H9 (cell line): ENCODE data around the gene UVRAG. TPM values are rescaled to one million over a fixed set of nuclear protein-coding genes. Genes with fewer than 3 reads are reported as not detected.

Experiments
- DNase-seq: peaks from one replicate; pipeline ENCODE4 v3.0.0-alpha.2; 2017
- H2AFZ ChIP-seq: one replicate; pipeline ENCODE4 v1.6.1; 2013; ENCODE audit warnings: mild to moderate bottlenecking, low read length, control low read depth, moderate library complexity
- H2AK5ac ChIP-seq: 2 replicates; pipeline ENCODE4 v1.6.1; 2013; ENCODE audit warnings: low read length, control low read depth, mixed read lengths; ENCODE audit not compliant: insufficient read length
- H2BK120ac ChIP-seq: one replicate; pipeline ENCODE4 v1.6.1; 2013; ENCODE audit warnings: low read depth, mild to moderate bottlenecking, low read length, control low read depth, inconsistent platforms; ENCODE audit not compliant: poor library complexity, severe bottlenecking
- H2BK12ac ChIP-seq: 2 replicates; pipeline ENCODE4 v1.6.1; 2013; ENCODE audit warnings: low read length, control low read depth, mixed read lengths, low read depth; ENCODE audit not compliant: insufficient read length
- H2BK15ac ChIP-seq: 2 replicates; pipeline ENCODE4 v1.6.1; 2013; ENCODE audit warnings: low read depth, low read length, control low read depth
- H2BK20ac ChIP-seq: one replicate; pipeline ENCODE4 v1.6.1; 2013; ENCODE audit warnings: low read depth, mild to moderate bottlenecking, low read length, control low read depth, inconsistent platforms; ENCODE audit not compliant: poor library complexity, severe bottlenecking
- H2BK5ac ChIP-seq: 2 replicates; pipeline ENCODE4 v1.6.1; 2013; ENCODE audit warnings: low read length, control low read depth, mixed read lengths; ENCODE audit not compliant: insufficient read length
- H3K14ac ChIP-seq: 2 replicates; pipeline ENCODE4 v1.6.1; 2013; ENCODE audit warnings: low read length, control low read depth; ENCODE audit not compliant: insufficient read depth
- H3K18ac ChIP-seq: 2 replicates; pipeline ENCODE4 v1.6.1; 2013; ENCODE audit warnings: low read depth, mild to moderate bottlenecking, mixed read lengths, low read length, control low read depth; ENCODE audit not compliant: insufficient read length
- H3K23ac ChIP-seq: 2 replicates; pipeline ENCODE4 v1.6.1; 2013; ENCODE audit warnings: low read length, control low read depth, mixed read lengths, low read depth; ENCODE audit not compliant: insufficient read length
- H3K23me2 ChIP-seq: 2 replicates; pipeline ENCODE4 v1.6.1; 2013; ENCODE audit warnings: low read depth, mild to moderate bottlenecking, mixed read lengths, low read length, control low read depth; ENCODE audit not compliant: insufficient read length, poor library complexity, severe bottlenecking
- H3K27ac ChIP-seq: 2 replicates; pipeline ENCODE4 v1.5.1; 2013; ENCODE audit warnings: low read length, control low read depth, mixed read lengths, low read depth; ENCODE audit not compliant: insufficient read length
- H3K27me3 ChIP-seq: 2 replicates; pipeline ENCODE4 v1.6.1; 2013; ENCODE audit warnings: low read length, control low read depth, inconsistent platforms; ENCODE audit not compliant: insufficient read depth
- H3K4ac ChIP-seq: 2 replicates; pipeline ENCODE4 v1.6.1; 2013; ENCODE audit warnings: low read depth, mild to moderate bottlenecking, control low read depth, inconsistent platforms, low read length, moderate library complexity
- H3K4me1 ChIP-seq: 2 replicates; pipeline ENCODE4 v1.6.1; 2013; ENCODE audit warnings: low read length, control low read depth, inconsistent platforms; ENCODE audit not compliant: insufficient read depth
- H3K4me2 ChIP-seq: 2 replicates; pipeline ENCODE4 v1.6.1; 2013; ENCODE audit warnings: low read length, control low read depth, mixed read lengths; ENCODE audit not compliant: insufficient read length, insufficient read depth
- H3K56ac ChIP-seq: 2 replicates; pipeline ENCODE4 v1.6.1; 2013; ENCODE audit warnings: low read depth, mild to moderate bottlenecking, mixed read lengths, low read length, control low read depth; ENCODE audit not compliant: insufficient read length
- H3K79me1 ChIP-seq: 2 replicates; pipeline ENCODE4 v1.6.1; 2013; ENCODE audit warnings: low read depth, mild to moderate bottlenecking, moderate library complexity, low read length, control low read depth, inconsistent platforms; ENCODE audit not compliant: insufficient read depth, poor library complexity, severe bottlenecking
- H3K79me2 ChIP-seq: 2 replicates; pipeline ENCODE4 v1.6.1; 2013; ENCODE audit warnings: low read length, control low read depth, inconsistent platforms; ENCODE audit not compliant: insufficient read depth
- H3K9ac ChIP-seq: 2 replicates; pipeline ENCODE4 v1.6.1; 2013; ENCODE audit warnings: low read length, control low read depth, mixed read lengths; ENCODE audit not compliant: insufficient read length; ENCODE audit errors: extremely low read depth
- H3K9me3 ChIP-seq: one replicate; pipeline ENCODE4 v1.6.1; 2013; ENCODE audit warnings: low read depth, low read length, inconsistent platforms; ENCODE audit not compliant: control insufficient read depth
- H3T11ph ChIP-seq: one replicate; pipeline ENCODE4 v1.6.1; 2013; ENCODE audit warnings: mild to moderate bottlenecking, low read length, control low read depth, inconsistent platforms
- H4K20me1 ChIP-seq: one replicate; pipeline ENCODE4 v1.6.1; 2013; ENCODE audit not compliant: control insufficient read depth, insufficient read length, insufficient read depth
- H4K5ac ChIP-seq: 2 replicates; pipeline ENCODE4 v1.6.1; 2013; ENCODE audit warnings: low read depth, mild to moderate bottlenecking, mixed read lengths, low read length, control low read depth; ENCODE audit not compliant: insufficient read length
- H4K8ac ChIP-seq: replicated peaks from 2 replicates; pipeline ENCODE4 v1.6.1; 2013; ENCODE audit warnings: low read length, control low read depth, mixed read lengths, low read depth; ENCODE audit not compliant: insufficient read length
- H4K91ac ChIP-seq: 2 replicates; pipeline ENCODE4 v1.6.1; 2013; ENCODE audit warnings: low read depth, mild to moderate bottlenecking, moderate library complexity, mixed read lengths, low read length, control low read depth; ENCODE audit not compliant: insufficient read length
- H3K27ac Mint-ChIP-seq, 3 experiments: 2 replicates in 2 of 3; 3 replicates in 1 of 3; pipeline ENCODE4 v1.8.0; 2020 to 2021; ENCODE audit warnings: mixed read lengths in 3 of 3, mild to moderate bottlenecking in 1 of 3, moderate library complexity in 1 of 3
- H3K27me3 Mint-ChIP-seq: 2 replicates; pipeline ENCODE4 v1.8.0; 2021; ENCODE audit warnings: low read depth, mild to moderate bottlenecking, moderate library complexity, mixed read lengths
- H3K36me3 Mint-ChIP-seq, 3 experiments: 2 replicates in 2 of 3; 3 replicates in 1 of 3; pipeline ENCODE4 v1.8.0; 2020 to 2021; ENCODE audit warnings: low read depth in 3 of 3, mixed read lengths in 3 of 3; ENCODE audit not compliant: insufficient read depth in 1 of 3
- H3K4me1 Mint-ChIP-seq, 2 experiments: 2 replicates each; pipeline ENCODE4 v1.8.0; 2020; ENCODE audit warnings: mixed read lengths in 2 of 2
- H3K4me3 Mint-ChIP-seq, 2 experiments: 2 replicates in 1 of 2; 3 replicates in 1 of 2; pipeline ENCODE4 v1.8.0; 2020 to 2021; ENCODE audit warnings: mild to moderate bottlenecking in 2 of 2, mixed read lengths in 2 of 2, moderate library complexity in 1 of 2
- H3K9me3 Mint-ChIP-seq, 2 experiments: 2 replicates in 1 of 2; 3 replicates in 1 of 2; pipeline ENCODE4 v1.8.0; 2020; ENCODE audit warnings: mild to moderate bottlenecking in 2 of 2, mixed read lengths in 2 of 2, moderate library complexity in 1 of 2
- WGBS: extraction: QIAGEN DNeasy Blood & Tissue Kit; methylation state at CpG from one replicate; pipeline ENCODE4 v1.1.7; 2013; ENCODE audit warnings: missing lambda C conversion rate, low lambda C conversion rate, mixed read lengths; ENCODE audit not compliant: insufficient read length; ENCODE audit errors: extremely low coverage; 5-methylcytosine and 5-hydroxymethylcytosine counted together
- total RNA-seq: library from RNA; stranded (reverse); gene quantifications from 2 replicates; pipeline ENCODE4 v1.2.1, GENCODE V29; 2021
- TF ChIP-seq, protein P1 (sequence below): fragments of 200-600 bp; sonication (generic); conservative IDR thresholded peaks from 3 replicates; pipeline ENCODE4 v1.8.0; 2021; ENCODE audit warnings: antibody characterized with exemption, mild to moderate bottlenecking

UVRAG gene
- total RNA-seq, 1 experiment from 2014 or later, result 18.5 TPM

- Histone ChIP-seq H3K27ac (no peak overlapping the region), H2BK20ac (no peak overlapping the region), H2AFZ (no peak overlapping the region), H3K27me3 (peaks cover 17% of the 10 kb centered on the region; the same call in 1 of the 2 replicates), H3K56ac (no peak overlapping the region), H4K5ac (no peak overlapping the region), H3K18ac (no peak overlapping the region), H3T11ph (no peak overlapping the region), H3K23me2 (peaks cover 3% of the 10 kb centered on the region), H2AK5ac (no peak overlapping the region), H2BK12ac (no peak overlapping the region), H3K9me3 (no peaks in the 10 kb centered on the region), H3K4me2 (no peak overlapping the region), H3K4me1 (no peaks in the 10 kb centered on the region), H3K79me2 (no peaks in the 10 kb centered on the region), H3K9ac (no peak overlapping the region), H4K8ac (no peak overlapping the region), H2BK120ac (no peak overlapping the region), H2BK15ac (no peak overlapping the region), H2BK5ac (no peak overlapping the region), H3K4ac (no peak overlapping the region), H3K14ac (no peak overlapping the region), H3K23ac (no peak overlapping the region), H4K91ac (no peak overlapping the region), H3K79me1 (no peaks in the 10 kb centered on the region), H4K20me1 (no peaks in the 10 kb centered on the region)
- H3K27me3 Mint-ChIP-seq, result peaks cover 88% of the 10 kb centered on the region
- no peak for DNase-seq
- WGBS, result no CpG with 5 or more reads among the region's 1 CpG
- TF ChIP-seq, protein P1, sequence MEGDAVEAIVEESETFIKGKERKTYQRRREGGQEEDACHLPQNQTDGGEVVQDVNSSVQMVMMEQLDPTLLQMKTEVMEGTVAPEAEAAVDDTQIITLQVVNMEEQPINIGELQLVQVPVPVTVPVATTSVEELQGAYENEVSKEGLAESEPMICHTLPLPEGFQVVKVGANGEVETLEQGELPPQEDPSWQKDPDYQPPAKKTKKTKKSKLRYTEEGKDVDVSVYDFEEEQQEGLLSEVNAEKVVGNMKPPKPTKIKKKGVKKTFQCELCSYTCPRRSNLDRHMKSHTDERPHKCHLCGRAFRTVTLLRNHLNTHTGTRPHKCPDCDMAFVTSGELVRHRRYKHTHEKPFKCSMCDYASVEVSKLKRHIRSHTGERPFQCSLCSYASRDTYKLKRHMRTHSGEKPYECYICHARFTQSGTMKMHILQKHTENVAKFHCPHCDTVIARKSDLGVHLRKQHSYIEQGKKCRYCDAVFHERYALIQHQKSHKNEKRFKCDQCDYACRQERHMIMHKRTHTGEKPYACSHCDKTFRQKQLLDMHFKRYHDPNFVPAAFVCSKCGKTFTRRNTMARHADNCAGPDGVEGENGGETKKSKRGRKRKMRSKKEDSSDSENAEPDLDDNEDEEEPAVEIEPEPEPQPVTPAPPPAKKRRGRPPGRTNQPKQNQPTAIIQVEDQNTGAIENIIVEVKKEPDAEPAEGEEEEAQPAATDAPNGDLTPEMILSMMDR, result no peak
- peaks cover 0 to 7% of the 10 kb centered on the region in 2 experiments; a peak in 2 of 5 replicates for H3K9me3 Mint-ChIP-seq
- H3K27ac Mint-ChIP-seq, result no peak overlapping the region
- peak overlapping the region in 1 of 2 experiments; percentile 72; a peak in 1 of 5 replicates for H3K4me3 Mint-ChIP-seq
- H3K36me3 Mint-ChIP-seq, result no peaks in the 10 kb centered on the region; a peak in 1 of 7 replicates
- H3K4me1 Mint-ChIP-seq, result peaks cover 26 to 32% of the 10 kb centered on the region in 2 experiments
These were observed 47.3 kb upstream of the UVRAG start for GRCh38 chr11:75767793-75768111.
